ENCODE data around the gene DGCR2.

DGCR2 gene

DNA sequence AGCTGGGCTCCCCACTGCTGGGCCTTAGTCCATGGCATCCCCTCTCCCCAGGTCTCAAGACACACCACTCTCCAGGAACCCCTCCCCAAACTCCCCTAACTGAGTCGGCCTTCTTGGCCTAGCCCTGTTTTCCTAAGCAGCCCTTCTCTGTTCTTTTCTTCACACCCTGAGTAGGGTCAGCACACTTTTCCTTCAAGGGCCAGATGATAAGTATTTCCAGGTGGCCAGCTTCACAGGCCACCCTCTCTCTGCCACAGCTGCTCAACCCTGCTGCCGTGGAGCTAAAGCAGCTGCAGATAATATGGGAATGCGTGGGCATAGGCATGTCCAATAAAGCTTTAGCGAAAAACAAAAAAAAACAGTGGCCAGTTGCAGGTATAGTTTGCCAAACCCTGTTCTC is 24.1 kb downstream of the DGCR2 start:
- no peak overlapping the region for H3K27ac ChIP-seq (replicated peaks)
- TF ChIP-seq POLR2AphosphoS5 (IDR thresholded peaks at IDR 0.05; ENCODE audit: low read depth) (no peak), REST (IDR thresholded peaks at IDR 0.05; ENCODE audit: insufficient replicate concordance, low read depth) (no peak), SPI1 (IDR thresholded peaks at IDR 0.05; ENCODE audit: borderline replicate concordance, low read depth) (no peak), GABPA (IDR thresholded peaks at IDR 0.05; ENCODE audit: low read depth) (no peak)
- TF ChIP-seq, protein P1, sequence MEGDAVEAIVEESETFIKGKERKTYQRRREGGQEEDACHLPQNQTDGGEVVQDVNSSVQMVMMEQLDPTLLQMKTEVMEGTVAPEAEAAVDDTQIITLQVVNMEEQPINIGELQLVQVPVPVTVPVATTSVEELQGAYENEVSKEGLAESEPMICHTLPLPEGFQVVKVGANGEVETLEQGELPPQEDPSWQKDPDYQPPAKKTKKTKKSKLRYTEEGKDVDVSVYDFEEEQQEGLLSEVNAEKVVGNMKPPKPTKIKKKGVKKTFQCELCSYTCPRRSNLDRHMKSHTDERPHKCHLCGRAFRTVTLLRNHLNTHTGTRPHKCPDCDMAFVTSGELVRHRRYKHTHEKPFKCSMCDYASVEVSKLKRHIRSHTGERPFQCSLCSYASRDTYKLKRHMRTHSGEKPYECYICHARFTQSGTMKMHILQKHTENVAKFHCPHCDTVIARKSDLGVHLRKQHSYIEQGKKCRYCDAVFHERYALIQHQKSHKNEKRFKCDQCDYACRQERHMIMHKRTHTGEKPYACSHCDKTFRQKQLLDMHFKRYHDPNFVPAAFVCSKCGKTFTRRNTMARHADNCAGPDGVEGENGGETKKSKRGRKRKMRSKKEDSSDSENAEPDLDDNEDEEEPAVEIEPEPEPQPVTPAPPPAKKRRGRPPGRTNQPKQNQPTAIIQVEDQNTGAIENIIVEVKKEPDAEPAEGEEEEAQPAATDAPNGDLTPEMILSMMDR (IDR thresholded peaks at IDR 0.05; ENCODE audit: insufficient read depth, low read length), result no peak
- H3K27me3 ChIP-seq (ENCODE audit: insufficient read depth, poor library complexity, severe bottlenecking), result no peaks in the 10 kb centered on the region
- DNase-seq (ENCODE audit: low read depth in 1 of 2, low spot score in 1 of 2), result no peak
- H3K4me3 ChIP-seq (replicated peaks; ENCODE audit: insufficient read depth, low read length), result no peak overlapping the region

DNA sequence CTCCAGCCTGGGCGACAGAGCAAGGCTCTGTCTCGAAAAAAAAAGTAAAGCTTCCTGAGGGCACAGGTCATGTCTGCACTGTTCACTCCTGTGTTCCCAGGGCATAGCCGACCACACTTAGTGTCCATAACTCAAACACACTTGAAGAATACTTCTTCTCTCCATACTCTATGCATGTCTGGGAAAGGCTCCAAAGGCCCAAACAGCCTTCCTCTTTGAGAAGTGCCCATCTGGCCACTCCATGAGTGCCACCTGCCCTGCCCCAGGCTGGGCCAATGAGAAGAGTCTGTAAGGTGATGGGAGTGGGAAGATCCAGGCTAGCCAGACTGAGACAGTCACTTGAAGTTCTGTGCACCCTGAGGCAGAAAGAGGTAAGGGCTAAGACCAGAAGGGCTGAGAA is 24.7 kb downstream of the DGCR2 start:
- DNase-seq (ENCODE audit: low read depth in 1 of 2, low spot score in 1 of 2), result no peak
- H3K27ac ChIP-seq (replicated peaks), result no peak overlapping the region
- TF ChIP-seq SPI1 (IDR thresholded peaks at IDR 0.05; ENCODE audit: borderline replicate concordance, low read depth) (no peak), GABPA (IDR thresholded peaks at IDR 0.05; ENCODE audit: low read depth) (no peak), REST (IDR thresholded peaks at IDR 0.05; ENCODE audit: insufficient replicate concordance, low read depth) (no peak), POLR2AphosphoS5 (IDR thresholded peaks at IDR 0.05; ENCODE audit: low read depth) (no peak)
- TF ChIP-seq, protein P1 (IDR thresholded peaks at IDR 0.05; ENCODE audit: insufficient read depth, low read length), result no peak
- no peak overlapping the region for H3K4me3 ChIP-seq (replicated peaks; ENCODE audit: insufficient read depth, low read length)
- H3K27me3 ChIP-seq (ENCODE audit: insufficient read depth, poor library complexity, severe bottlenecking), result no peaks in the 10 kb centered on the region

- Histone ChIP-seq H3K27me3 (ENCODE audit: insufficient read depth, poor library complexity, severe bottlenecking) (no peaks in the 10 kb centered on the region), H3K27ac (replicated peaks) (no peak overlapping the region), H3K4me3 (replicated peaks; ENCODE audit: insufficient read depth, low read length) (no peak overlapping the region)
- no peak for DNase-seq (ENCODE audit: low read depth in 1 of 2, low spot score in 1 of 2)
- TF ChIP-seq POLR2AphosphoS5 (IDR thresholded peaks at IDR 0.05; ENCODE audit: low read depth) (no peak), REST (IDR thresholded peaks at IDR 0.05; ENCODE audit: insufficient replicate concordance, low read depth) (no peak), SPI1 (IDR thresholded peaks at IDR 0.05; ENCODE audit: borderline replicate concordance, low read depth) (no peak), GABPA (IDR thresholded peaks at IDR 0.05; ENCODE audit: low read depth) (no peak)
- TF ChIP-seq, protein P1 (IDR thresholded peaks at IDR 0.05; ENCODE audit: insufficient read depth, low read length), result no peak
Observed at GRCh38 chr22:19096555-19096954, 25.7 kb downstream of the DGCR2 start.

Data from HL-60 (cell line).